EH (cell line): ENCODE data around the gene ITPR2.
"Not testable (repeated sequence)": the region's sequence is repeated elsewhere in the genome, so short reads cannot be mapped to it uniquely, and the experiment has no call there.

Experiments
- DNase-seq: peaks from one replicate; pipeline ENCODE4 v3.0.0-alpha.2; 2015; ENCODE audit warnings: low read depth

Gene ITPR2

GRCh38 chr12:26700430-26700829, 132.6 kb downstream of the ITPR2 start:
- DNase-seq = no peak

DNA sequence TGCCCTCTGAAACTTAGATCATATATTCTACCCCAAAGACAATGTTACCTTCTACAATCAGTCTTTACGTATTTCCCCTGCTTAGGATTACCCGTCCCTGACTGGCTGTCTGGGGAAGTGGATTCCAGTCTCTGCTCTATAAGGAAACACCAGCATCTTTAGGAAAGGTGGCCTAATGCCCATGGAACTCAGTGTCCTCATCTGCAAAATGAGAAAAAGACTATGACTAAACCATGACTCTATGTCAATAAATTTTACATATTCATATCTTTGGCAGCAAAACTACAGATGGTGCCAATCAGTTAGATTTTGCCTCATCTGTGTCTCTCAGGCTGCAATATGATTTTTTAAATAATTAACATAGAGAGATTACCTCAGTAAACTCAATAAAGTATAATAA, 133.8 kb downstream of the ITPR2 start:
- no peak for DNase-seq

- DNase-seq = no peak
Observed at GRCh38 chr12:26698186-26698585, 134.8 kb downstream of the ITPR2 start.

DNA sequence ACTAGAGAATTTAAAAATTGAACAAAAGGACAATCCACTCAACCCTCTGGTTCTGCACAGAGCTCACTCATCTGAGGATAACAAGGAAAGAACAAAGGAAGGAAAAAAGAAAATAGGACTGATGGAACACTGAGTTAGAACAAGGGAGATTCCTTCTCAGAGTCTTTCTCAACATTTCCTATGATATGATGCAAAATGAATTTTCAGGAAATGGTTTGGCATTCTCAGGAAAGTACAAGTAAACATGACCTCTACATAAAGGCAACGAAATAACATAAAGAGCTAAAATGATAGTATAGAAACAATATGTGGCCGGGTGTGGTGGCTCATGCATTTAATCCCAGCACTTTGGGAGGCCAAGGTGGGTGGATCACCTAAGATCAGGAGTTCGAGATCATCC, 135.8 kb downstream of the ITPR2 start:
- no peak for DNase-seq

GRCh38 chr12:26696613-26697092, 136.3 kb downstream of the ITPR2 start:
- DNase-seq = no peak

GRCh38 chr12:26696048-26696612, 136.9 kb downstream of the ITPR2 start:
- DNase-seq = no peak

GRCh38 chr12:26694402-26694801, 138.6 kb downstream of the ITPR2 start:
- DNase-seq = no peak

DNA sequence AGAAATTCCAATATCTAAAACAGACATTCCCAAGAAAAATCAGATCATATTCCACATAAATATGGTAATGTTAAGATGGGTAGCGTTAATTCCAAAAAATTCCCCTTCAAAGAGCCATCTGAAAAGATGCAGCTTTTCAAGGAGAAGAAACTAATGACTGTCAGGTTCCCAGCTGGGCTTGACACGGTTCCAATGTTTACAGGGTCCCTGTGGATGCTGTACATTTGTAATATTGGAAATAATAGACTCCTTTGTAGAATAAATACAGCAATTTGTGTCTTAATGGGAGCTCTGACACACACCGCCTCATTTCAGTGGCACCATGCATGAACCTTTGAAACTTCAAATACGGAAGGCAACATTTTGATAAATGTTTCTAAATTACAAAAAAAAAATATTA, 140.6 kb downstream of the ITPR2 start:
- DNase-seq = no peak

GRCh38 chr12:26691234-26691970, 141.6 kb downstream of the ITPR2 start:
- peak; percentile 97 for DNase-seq

GRCh38 chr12:26690601-26691000, 142.4 kb downstream of the ITPR2 start:
- peak; percentile 37 for DNase-seq

DNA sequence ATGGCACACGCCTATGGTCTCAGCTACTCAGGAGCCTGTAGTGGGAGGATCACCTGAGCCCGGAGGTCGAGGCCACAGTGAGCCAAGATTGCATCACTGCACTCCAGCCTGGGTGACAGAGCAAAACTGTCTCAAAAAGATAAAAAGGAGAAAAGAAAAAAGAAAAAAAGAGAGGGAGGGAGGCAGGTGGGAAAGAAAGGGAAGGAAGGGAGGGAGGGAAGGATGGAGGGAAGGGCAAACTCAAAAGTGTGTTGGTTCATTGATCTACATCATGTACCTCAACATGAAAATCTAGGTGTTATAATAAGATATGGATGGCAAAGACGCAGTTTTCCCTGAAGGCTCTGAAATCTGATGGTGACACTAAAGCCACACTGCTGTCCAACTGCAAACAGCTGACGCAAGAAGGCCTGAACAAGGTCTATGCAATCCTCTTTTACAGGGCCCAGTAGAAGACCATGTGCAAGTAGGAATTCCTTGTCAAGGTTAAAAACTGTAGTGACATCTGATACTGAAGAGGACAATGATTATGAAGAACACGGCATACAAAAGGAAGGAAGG, 143.6 kb downstream of the ITPR2 start:
- DNase-seq = no peak

DNA sequence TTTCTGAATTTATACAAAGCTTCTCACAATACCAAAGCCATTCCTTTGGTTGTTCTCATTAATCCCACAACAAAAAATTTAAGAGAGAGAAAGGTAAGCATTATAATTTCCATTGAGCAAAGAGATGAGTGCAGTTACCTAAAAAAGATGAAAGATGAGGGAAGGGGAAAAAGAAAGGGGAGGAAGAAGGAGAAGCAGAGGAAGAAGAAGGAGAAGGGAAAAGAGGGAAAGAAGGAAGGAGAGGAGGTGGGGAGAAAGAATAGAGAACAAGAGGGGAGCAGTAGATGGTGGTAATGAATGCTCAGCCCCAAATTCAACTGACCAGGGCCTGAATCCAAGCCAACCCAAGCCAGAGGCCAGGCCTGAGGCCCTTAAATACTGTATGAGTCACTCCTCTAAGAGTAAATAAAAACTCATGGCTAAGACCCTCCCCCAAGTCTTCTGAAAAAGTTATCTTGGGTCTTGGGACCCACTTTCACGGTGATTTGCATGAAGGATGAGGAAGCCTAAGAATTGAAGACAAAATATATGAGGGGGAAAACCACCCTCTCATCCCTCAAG, 144.6 kb downstream of the ITPR2 start:
- no peak for DNase-seq

DNA sequence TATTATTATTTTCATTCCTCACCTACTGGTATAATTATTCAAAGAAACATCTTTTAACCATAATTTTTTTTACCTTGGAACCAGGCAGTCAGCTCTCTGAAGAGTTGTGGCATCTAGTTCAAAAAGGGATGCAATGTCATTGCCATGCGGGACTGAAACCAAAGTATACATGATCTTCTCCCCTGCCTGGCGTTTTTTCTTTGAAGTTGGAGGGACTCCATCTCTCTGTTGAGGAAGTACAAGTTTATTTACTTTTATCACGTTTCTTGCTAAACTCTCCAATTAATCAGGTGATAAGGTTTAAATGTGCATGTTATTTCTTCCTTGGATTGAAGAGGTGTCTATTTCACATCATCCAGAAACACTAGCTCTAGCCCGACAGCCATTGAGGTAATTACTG, 146.6 kb downstream of the ITPR2 start:
- no peak for DNase-seq

DNA sequence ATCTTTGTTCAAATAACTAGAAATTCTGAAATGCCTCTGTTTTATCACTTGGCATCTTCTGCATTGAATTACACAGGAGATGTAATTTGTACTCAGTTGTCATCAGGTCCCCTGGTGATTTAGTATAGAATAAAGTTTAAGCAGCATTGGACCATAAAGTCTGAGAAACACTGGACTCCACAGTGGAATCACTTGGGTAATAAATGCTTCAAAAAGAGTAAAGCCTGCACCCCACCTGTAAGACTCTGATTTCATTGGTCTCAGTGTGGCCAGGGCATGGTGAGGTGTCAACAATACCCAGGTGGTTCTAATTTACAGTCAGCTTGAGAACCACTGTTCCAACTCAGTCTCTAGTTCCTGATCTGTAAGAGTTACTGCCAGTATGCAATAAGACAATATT, 148.9 kb downstream of the ITPR2 start:
- no peak for DNase-seq

- DNase-seq = no peak
Observed at GRCh38 chr12:26683443-26683842, 149.6 kb downstream of the ITPR2 start.

DNA sequence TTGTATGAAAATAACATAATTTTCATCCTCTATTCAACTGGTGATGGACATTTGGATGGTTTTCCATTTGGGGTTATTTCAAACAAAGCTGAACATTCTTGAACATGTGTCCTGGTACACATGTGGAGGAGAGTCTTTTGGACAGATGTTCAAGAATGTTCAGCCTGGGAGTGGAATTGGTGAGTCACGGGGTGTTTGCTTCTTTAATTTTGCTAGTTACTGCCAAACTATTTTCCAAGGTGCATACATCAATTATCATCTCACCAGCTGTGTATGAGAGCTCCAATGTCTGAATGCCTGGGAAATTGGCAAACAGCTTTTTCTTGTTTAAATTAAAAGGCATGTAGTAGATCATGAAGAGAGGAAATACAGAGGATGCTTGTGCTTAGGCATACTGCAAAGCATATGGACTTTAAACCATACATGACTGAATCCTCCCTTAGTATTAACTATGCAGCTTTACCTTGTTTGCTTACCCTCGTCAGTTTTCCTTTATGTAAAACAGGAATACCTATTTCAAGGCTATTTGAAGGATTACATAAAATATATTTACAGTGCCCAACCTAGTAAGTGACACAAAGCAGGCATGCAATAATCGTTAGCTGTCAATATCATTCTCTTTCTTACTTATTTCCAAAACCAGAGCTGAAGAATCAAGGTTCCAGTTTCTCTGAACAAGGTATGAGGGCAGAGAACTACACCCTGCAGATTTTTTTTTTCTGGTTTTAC, 152.1 kb downstream of the ITPR2 start:
- peak; percentile 20 for DNase-seq

DNA sequence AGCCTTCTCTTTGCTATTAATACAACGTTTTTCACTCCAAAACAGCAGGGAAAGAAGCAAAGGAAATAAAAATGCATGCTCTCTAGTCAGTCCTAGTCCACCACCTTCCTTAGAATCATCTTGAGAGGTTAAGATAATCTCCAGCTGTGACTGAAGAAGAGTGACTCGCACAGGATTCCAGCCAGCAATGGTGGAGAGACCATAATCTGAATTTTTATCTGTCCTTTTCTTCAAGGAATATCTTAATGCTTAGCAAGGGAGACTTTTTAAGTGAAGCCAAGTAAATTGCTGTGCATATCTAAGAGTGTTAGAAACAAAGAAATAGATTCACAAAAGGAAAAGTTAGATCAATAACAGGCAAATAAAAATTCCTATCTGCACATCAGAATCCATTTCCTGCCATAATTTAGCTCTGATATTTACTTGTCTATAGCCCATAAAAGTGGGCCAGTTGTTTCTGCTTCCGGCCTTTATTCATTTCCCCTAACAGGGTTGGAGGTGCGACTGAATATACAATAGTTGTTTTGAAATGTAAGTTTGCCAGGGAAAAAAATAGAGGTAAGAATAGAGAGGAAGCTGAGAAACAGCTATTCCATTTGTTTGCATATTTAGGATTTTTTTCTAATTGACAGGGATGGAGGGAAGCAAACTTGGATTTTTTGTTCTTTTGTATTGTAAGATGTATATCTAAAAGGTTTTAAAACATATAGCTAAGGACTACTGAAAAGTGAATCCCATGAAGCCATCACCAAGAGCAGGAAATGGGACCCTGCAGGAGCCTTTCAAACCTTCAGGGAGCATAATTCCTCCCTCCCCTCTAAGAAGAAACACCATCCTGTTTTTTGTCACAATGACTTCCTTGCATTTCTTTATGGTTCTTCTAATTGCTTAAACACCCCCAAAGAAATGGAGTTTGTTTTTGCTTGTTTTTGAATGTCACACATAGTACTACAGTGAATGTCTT, 154.0 kb downstream of the ITPR2 start:
- DNase-seq = peak; percentile 55

GRCh38 chr12:26671487-26671886, 161.5 kb downstream of the ITPR2 start:
- not testable (repeated sequence) for DNase-seq

DNA sequence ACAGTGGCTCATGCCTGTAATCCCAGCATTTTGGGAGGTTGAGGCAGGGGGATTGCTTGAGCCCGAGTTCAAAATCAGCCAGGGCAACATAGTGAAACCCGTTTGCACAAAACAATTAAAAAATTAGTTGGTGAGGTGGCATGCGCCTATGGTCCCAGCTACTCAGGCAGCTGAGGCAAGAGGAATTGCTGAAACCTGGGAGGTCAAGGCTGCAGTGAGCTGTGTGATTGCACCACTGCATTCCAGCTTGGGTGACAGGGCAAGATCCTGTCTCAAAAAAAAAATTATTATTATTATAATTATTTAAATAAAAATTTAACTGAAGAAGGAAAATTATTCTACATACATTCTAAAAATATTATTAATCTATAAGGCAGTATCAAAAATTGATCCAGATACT, 164.1 kb downstream of the ITPR2 start:
- DNase-seq = no peak

GRCh38 chr12:26668230-26668629, 164.8 kb downstream of the ITPR2 start:
- DNase-seq = no peak

- DNase-seq = peak; percentile 61
Observed at GRCh38 chr12:26666286-26666685, 166.7 kb downstream of the ITPR2 start.
